GM12865 (cell line): ENCODE data around the gene ZNF652.

ENCODE experiments used
- DNase-seq: peaks from one replicate; pipeline ENCODE4 v3.0.0; 2010; ENCODE audit warnings: low read depth
- H3K4me3 ChIP-seq: 2 replicates; pipeline ENCODE4 v1.5.1; 2011; ENCODE audit warnings: mild to moderate bottlenecking, low read depth, low read length, control low read depth
- CTCF ChIP-seq: IDR thresholded peaks from 2 replicates; pipeline ENCODE4 v1.5.1; 2011; ENCODE audit warnings: low read length, control low read depth, low read depth, inconsistent platforms; ENCODE audit not compliant: insufficient read depth; ENCODE audit errors: missing control alignments

The ZNF652 gene

GRCh38 chr17:49244839-49245238 lies 117.2 kb downstream of the ZNF652 start:
- H3K4me3 ChIP-seq, result no peak overlapping the region
- no peak for DNase-seq
- TF ChIP-seq CTCF, result no peak
